Measurements from ENCODE around the gene OPN1SW.

OPN1SW gene

DNA sequence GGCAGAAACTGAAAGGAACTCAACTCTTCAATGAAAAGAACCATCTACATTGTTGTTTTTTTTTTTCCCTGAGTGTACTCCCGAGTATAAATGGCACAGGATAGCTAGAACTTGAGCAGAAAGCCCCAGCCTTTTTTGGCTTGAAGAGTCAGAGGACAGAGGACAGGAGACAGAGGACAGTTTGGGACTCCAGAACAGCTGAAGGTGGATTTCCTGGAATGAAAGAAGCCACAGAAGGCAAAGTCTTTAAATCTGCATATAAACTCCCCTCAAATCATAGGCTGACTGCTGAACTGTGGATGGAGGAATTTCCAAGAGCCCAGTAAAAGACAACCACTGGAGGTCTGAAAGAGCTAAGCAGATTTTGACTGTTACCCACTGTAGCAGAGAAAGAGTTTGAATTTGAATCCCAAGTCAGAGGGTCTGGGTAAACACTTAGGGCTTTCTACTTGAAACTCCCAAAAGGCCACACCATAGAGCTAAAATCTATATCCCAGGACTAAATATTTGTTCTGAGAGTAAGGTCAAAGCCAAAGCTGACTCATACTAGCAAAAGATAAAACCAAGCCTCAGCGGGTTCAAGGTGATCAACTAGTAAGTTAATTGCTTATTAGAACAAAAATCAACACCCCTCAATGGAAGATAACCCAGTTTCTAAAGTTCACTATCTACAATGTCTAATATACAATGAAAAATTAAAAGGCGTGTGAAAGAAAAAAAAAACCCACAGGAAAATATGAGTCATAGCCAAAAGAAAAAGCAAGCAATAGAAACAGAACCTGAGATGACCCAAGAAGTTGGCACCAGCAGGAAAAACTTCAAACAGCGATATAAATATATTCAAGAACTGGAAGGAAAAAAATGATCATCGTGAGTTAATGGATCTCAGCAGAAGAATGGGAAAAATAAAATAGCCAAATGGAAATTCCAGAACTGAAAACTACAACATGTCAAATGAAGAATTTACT is 1.8 kb upstream of the OPN1SW start:
- no peak overlapping the region for H3K4me3 ChIP-seq (ENCODE audit: low read depth, low read length)
- DNase-seq (ENCODE audit: low read depth) = no peak
- TF ChIP-seq CTCF (IDR thresholded peaks at IDR 0.05; ENCODE audit: insufficient read depth, low read depth, low read length, missing control alignments) = no peak

GRCh38 chr7:128774921-128775320 is 673 bp downstream of the OPN1SW start:
- no peak overlapping the region for H3K4me3 ChIP-seq (ENCODE audit: low read depth, low read length)
- DNase-seq (ENCODE audit: low read depth) = no peak
- no peak for TF ChIP-seq CTCF (IDR thresholded peaks at IDR 0.05; ENCODE audit: insufficient read depth, low read depth, low read length, missing control alignments)

GRCh38 chr7:128774029-128774689 is 1.4 kb downstream of the OPN1SW start:
- no peak for TF ChIP-seq CTCF (IDR thresholded peaks at IDR 0.05; ENCODE audit: insufficient read depth, low read depth, low read length, missing control alignments)
- H3K4me3 ChIP-seq (ENCODE audit: low read depth, low read length) = no peak overlapping the region
- no peak for DNase-seq (ENCODE audit: low read depth)

- no peak overlapping the region for H3K4me3 ChIP-seq (ENCODE audit: low read depth, low read length)
- DNase-seq (ENCODE audit: low read depth) = no peak
- no peak for TF ChIP-seq CTCF (IDR thresholded peaks at IDR 0.05; ENCODE audit: insufficient read depth, low read depth, low read length, missing control alignments)
Measured at GRCh38 chr7:128773604-128774003, 2.0 kb downstream of the OPN1SW start.

DNA sequence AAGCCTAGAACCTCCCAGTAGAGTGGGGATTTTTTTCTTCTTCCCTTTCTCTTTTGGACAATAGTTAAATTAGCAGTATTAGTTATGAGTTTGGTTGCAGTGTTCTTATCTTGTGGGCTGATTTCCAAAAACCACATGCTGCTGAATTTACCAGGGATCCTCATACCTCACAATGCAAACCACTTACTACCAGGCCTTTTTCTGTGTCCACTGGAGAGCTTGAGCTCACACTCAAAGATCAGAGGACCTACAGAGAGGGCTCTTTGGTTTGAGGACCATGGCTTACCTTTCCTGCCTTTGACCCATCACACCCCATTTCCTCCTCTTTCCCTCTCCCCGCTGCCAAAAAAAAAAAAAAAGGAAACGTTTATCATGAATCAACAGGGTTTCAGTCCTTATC is 5.4 kb downstream of the OPN1SW start:
- no peak for TF ChIP-seq CTCF (IDR thresholded peaks at IDR 0.05; ENCODE audit: insufficient read depth, low read depth, low read length, missing control alignments)
- DNase-seq (ENCODE audit: low read depth) = no peak
- no peak overlapping the region for H3K4me3 ChIP-seq (ENCODE audit: low read depth, low read length)

DNA sequence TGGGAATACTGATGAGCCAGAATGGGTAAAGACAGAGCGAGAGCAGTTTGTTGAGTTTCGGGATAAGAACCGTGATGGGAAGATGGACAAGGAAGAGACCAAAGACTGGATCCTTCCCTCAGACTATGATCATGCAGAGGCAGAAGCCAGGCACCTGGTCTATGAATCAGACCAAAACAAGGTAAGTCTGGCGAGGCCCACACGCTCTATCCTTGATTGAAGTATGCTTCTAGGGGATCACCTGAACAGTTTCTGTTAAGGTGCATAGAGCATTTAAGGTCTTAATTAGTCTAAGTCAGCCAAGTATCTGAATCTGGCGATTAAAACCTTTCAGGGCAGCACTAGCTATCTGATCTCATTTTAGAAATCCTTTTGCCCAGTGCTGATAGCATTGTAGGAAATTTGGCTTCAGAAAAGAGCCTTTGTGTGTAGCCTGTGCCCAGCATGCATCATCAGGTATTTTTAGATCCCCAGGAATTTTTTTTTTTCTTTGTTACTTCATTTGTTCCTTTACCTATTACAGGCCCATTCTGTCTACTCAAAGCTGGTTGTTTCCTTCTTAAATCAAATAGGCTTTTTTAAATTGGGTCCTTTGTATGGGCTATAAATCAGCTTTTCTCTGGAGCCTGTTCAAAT is 8.0 kb downstream of the OPN1SW start:
- TF ChIP-seq CTCF (IDR thresholded peaks at IDR 0.05; ENCODE audit: insufficient read depth, low read depth, low read length, missing control alignments) = no peak
- no peak overlapping the region for H3K4me3 ChIP-seq (ENCODE audit: low read depth, low read length)
- DNase-seq (ENCODE audit: low read depth) = no peak

Measured in GM12865 (cell line).